Omental fat pad (tissue), 4 donors: ENCODE data around the gene FANCL. TPM values are rescaled to one million over a fixed set of nuclear protein-coding genes. Genes with fewer than 3 reads are reported as not detected.
"Not testable (repeated sequence)": the region's sequence is repeated elsewhere in the genome, so short reads cannot be mapped to it uniquely, and the experiment has no call there.

Experiments used
- ATAC-seq: fragments of 150-250 bp; one replicate; pipeline ENCODE4 v1.9.1; 2016; ENCODE audit warnings: mild to moderate bottlenecking, moderate library complexity; ENCODE audit not compliant: low FRiP score
- DNase-seq: peaks from one replicate; pipeline ENCODE4 v3.0.0-alpha.2; 2019; ENCODE audit warnings: low spot score
- CTCF ChIP-seq, 3 donors: fragments of 450-650 bp; IDR thresholded peaks; one replicate each; pipeline ENCODE4 v1.5.1; 2016 to 2017; ENCODE audit warnings: antibody characterized with exemption in 3 of 3, mild to moderate bottlenecking in 3 of 3, moderate library complexity in 2 of 3
- total RNA-seq, 4 donors: library from RNA; depleted of rRNA; stranded (reverse); fragments of >200 nt; gene quantifications; one replicate each; pipeline ENCODE4 v1.1.0, GENCODE V29; 2016

FANCL gene
- total RNA-seq, 4 donors from 2014 or later, result 12.1 to 19.2 (median 17.1) TPM

GRCh38 chr2:58158481-58158880, 82.6 kb downstream of the FANCL start:
- ATAC-seq (no peak), DNase-seq (no peak)
- TF ChIP-seq CTCF (IDR thresholded peaks at IDR 0.05), result no peak

GRCh38 chr2:58157754-58158153, 83.4 kb downstream of the FANCL start:
- no peak for TF ChIP-seq CTCF (IDR thresholded peaks at IDR 0.05)
- DNase-seq (no peak), ATAC-seq (no peak)

- ATAC-seq, result no peak
Measured at GRCh38 chr2:58156780-58157179, 84.3 kb downstream of the FANCL start.

GRCh38 chr2:58155160-58155778, 85.9 kb downstream of the FANCL start:
- DNase-seq, result no peak

More at GRCh38 chr2:58156780-58157179, 84.3 kb downstream of the FANCL start:
- TF ChIP-seq CTCF (IDR thresholded peaks at IDR 0.05), result no peak
- DNase-seq, result no peak

GRCh38 chr2:58146707-58147106, 94.4 kb downstream of the FANCL start:
- ATAC-seq (no peak), DNase-seq (no peak)
- TF ChIP-seq CTCF (IDR thresholded peaks at IDR 0.05), result no peak

More at GRCh38 chr2:58155160-58155778, 85.9 kb downstream of the FANCL start:
- no peak for ATAC-seq
- no peak for TF ChIP-seq CTCF (IDR thresholded peaks at IDR 0.05)

GRCh38 chr2:58145769-58146168, 95.4 kb downstream of the FANCL start:
- not testable (repeated sequence) for DNase-seq, ATAC-seq

GRCh38 chr2:58140508-58141072, 100.5 kb downstream of the FANCL start:
- DNase-seq (no peak), ATAC-seq (no peak)
- no peak for TF ChIP-seq CTCF (IDR thresholded peaks at IDR 0.05)
